ENCODE results near the gene SLC25A39. TPM values are rescaled to one million over a fixed set of nuclear protein-coding genes. Genes with fewer than 3 reads are reported as not detected.

SLC25A39 gene
- total and polyA plus RNA-seq, 2 of the 4 experiments (the other 2 are of a cell fraction) = 49.1 to 99.7 TPM

DNA sequence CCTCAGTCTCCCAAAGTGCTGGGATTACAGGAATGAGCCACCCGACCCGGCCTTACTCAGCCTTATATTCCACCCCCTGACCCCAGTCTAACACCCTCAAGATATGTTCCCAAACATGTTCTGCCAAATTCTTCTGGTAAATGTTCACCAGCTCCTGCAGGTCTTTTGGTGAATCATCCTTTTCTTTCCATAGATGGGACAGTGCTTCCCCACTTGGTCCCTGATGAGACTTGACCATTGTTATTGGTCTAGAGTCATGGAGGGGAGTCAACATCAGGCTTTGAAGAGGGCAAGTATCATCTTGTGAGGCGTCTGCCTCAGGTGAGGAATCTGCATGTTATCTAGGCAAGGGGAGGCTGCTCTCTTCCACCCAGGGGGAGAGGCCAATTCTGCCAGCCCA is 26.6 kb downstream of the SLC25A39 start:
- Histone ChIP-seq H2AFZ (replicated peaks; ENCODE audit: low read length, poor library complexity) (no peak overlapping the region), H3K9me1 (ENCODE audit: insufficient read depth, low read length) (no peaks in the 10 kb centered on the region), H3K4me2 (ENCODE audit: low read depth, low read length) (no peak overlapping the region), H3K18ac (ENCODE audit: low read depth, low read length) (no peak overlapping the region), H3K79me1 (ENCODE audit: low read depth in 1 of 2, low read length in 2 of 2) (no peaks in the 10 kb centered on the region), H4K91ac (ENCODE audit: insufficient read depth, low read depth, low read length) (no peak overlapping the region), H3K9me3 (ENCODE audit: control insufficient read depth, insufficient read depth, low read length) (no peaks in the 10 kb centered on the region), H3K23ac (ENCODE audit: low read depth, low read length) (no peak overlapping the region), H2AK5ac (ENCODE audit: low read depth, low read length) (no peak overlapping the region), H2BK15ac (ENCODE audit: low read depth, low read length) (no peak overlapping the region), H4K5ac (ENCODE audit: low read depth, low read length) (no peak overlapping the region), H2AK9ac (replicated peaks; ENCODE audit: low read depth, low read length, poor library complexity) (no peak overlapping the region), H3K36me3 (ENCODE audit: control insufficient read depth, insufficient read depth, low read length) (no peaks in the 10 kb centered on the region), H2BK20ac (ENCODE audit: low read depth, low read length) (no peak overlapping the region), H3K27ac (ENCODE audit: insufficient read depth, low read length) (no peak overlapping the region), H4K20me1 (ENCODE audit: insufficient read depth, low read length) (no peaks in the 10 kb centered on the region), H3K4me3 (ENCODE audit: insufficient read depth, low read depth, low read length) (no peak overlapping the region), H3K27me3 (ENCODE audit: control insufficient read depth, insufficient read depth, low read length) (peaks cover 37% of the 10 kb centered on the region), H3K4me1 (ENCODE audit: control insufficient read depth, insufficient read depth, low read length) (no peaks in the 10 kb centered on the region), H2BK120ac (ENCODE audit: low read depth, low read length) (no peak overlapping the region), H4K8ac (ENCODE audit: low read depth in 2 of 2, low read length in 2 of 2) (no peak overlapping the region), H3K14ac (replicated peaks; ENCODE audit: low read depth, low read length) (no peak overlapping the region), H2BK5ac (ENCODE audit: low read depth, low read length, poor library complexity, severe bottlenecking) (no peak overlapping the region), H3K56ac (ENCODE audit: extremely low read depth, insufficient read depth, low read length) (no peak overlapping the region), H3K9ac (ENCODE audit: low read depth, low read length) (no peak overlapping the region), H3K4ac (ENCODE audit: low read depth, low read length) (no peak overlapping the region)
- ATAC-seq (ENCODE audit: low read depth) (no peak), DNase-seq (no peak)
- 18% methylated on average over 2 of the region's 3 CpGs; no CpG with 5 or more reads in 1 of the 2 experiments for WGBS, 2 experiments (ENCODE audit: extremely low coverage in 2 of 2, insufficient read length in 1 of 2)
- no TSS peak for BruUV-seq (replicated peaks)
- dilution Hi-C loops (cut with HindIII; ENCODE audit: low sequenced_read_pairs, unreplicated experiment) (no loop called here), in situ Hi-C loops (cut with MboI; ENCODE audit: low sequenced_read_pairs) (no loop called here), intact Hi-C loops (cut with micrococcal nuclease) (no loop called here)
- TF ChIP-seq NFE2L2 (IDR thresholded peaks at IDR 0.05; ENCODE audit: low read depth, low read length) (no peak), USF2 (IDR thresholded peaks at IDR 0.05; ENCODE audit: low read depth, low read length) (no peak), POLR2A (IDR thresholded peaks at IDR 0.05; ENCODE audit: low read depth, low read length) (no peak), RCOR1 (IDR thresholded peaks at IDR 0.05; ENCODE audit: insufficient replicate concordance, low read length) (no peak), MAZ (IDR thresholded peaks at IDR 0.05; ENCODE audit: borderline replicate concordance, low read depth, low read length) (no peak), RAD21 (IDR thresholded peaks at IDR 0.05; ENCODE audit: low read length) (no peak), CEBPB (IDR thresholded peaks at IDR 0.05; ENCODE audit: low read depth, low read length) (no peak), RFX5 (IDR thresholded peaks at IDR 0.05; ENCODE audit: low read depth, low read length) (no peak), MAFK (IDR thresholded peaks at IDR 0.05; ENCODE audit: low read depth, low read length) (no peak), MXI1 (IDR thresholded peaks at IDR 0.05; ENCODE audit: borderline replicate concordance, low read depth, low read length) (no peak), CHD1 (IDR thresholded peaks at IDR 0.05; ENCODE audit: low read depth, low read length) (no peak), BHLHE40 (IDR thresholded peaks at IDR 0.05; ENCODE audit: low read depth, low read length) (no peak), FOS (IDR thresholded peaks at IDR 0.05; ENCODE audit: low read depth, low read length) (no peak), SMC3 (IDR thresholded peaks at IDR 0.05; ENCODE audit: low read depth, low read length) (no peak)
- TF ChIP-seq, protein P1, sequence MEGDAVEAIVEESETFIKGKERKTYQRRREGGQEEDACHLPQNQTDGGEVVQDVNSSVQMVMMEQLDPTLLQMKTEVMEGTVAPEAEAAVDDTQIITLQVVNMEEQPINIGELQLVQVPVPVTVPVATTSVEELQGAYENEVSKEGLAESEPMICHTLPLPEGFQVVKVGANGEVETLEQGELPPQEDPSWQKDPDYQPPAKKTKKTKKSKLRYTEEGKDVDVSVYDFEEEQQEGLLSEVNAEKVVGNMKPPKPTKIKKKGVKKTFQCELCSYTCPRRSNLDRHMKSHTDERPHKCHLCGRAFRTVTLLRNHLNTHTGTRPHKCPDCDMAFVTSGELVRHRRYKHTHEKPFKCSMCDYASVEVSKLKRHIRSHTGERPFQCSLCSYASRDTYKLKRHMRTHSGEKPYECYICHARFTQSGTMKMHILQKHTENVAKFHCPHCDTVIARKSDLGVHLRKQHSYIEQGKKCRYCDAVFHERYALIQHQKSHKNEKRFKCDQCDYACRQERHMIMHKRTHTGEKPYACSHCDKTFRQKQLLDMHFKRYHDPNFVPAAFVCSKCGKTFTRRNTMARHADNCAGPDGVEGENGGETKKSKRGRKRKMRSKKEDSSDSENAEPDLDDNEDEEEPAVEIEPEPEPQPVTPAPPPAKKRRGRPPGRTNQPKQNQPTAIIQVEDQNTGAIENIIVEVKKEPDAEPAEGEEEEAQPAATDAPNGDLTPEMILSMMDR (conservative IDR thresholded peaks at IDR 0.05; ENCODE audit: low read depth, low read length) = no peak
- ChIA-PET POLR2A (ENCODE audit: unreplicated experiment) (no interaction called here), CTCF (no interaction called here)

All from IMR-90 (cell line).